HepG2 (cell line): ENCODE data around the gene PRH2. TPM values are rescaled to one million over a fixed set of nuclear protein-coding genes. Genes with fewer than 3 reads are reported as not detected.

ENCODE experiments used
- CBX2 ChIP-seq, 2 experiments: fragments of 200-600 bp in 1 of 2; sonication (generic); formaldehyde crosslinking in 1 of 2; IDR thresholded peaks; 2 replicates each; pipeline versions ENCODE4 v1.7.0 to v1.8.1; 2018 to 2022; ENCODE audit warnings: low read depth in 2 of 2, low read length in 1 of 2, mild to moderate bottlenecking in 1 of 2, missing genetic modification reagents in 1 of 2
- DNMT1 ChIP-seq: sonication (generic); formaldehyde crosslinking; IDR thresholded peaks from 2 replicates; pipeline ENCODE4 v1.5.1; 2020; ENCODE audit warnings: mild to moderate bottlenecking, missing genetic modification reagents
- FOSL1 ChIP-seq: sonication (generic); formaldehyde crosslinking; IDR thresholded peaks from 2 replicates; pipeline ENCODE4 v1.9.0; 2021; ENCODE audit warnings: missing genetic modification reagents, borderline replicate concordance
- ISX ChIP-seq: sonication (generic); formaldehyde crosslinking; conservative IDR thresholded peaks from 2 replicates; pipeline ENCODE4 v1.5.0; 2020; ENCODE audit warnings: missing genetic modification reagents
- KDM3A ChIP-seq: IDR thresholded peaks from 2 replicates; pipeline ENCODE4 v1.6.1; 2018; ENCODE audit warnings: low read depth, missing compliant biosample characterization
- KDM5B ChIP-seq: sonication (generic); formaldehyde crosslinking; IDR thresholded peaks from 2 replicates; pipeline ENCODE4 v1.4.0; 2020; ENCODE audit warnings: missing genetic modification reagents, mild to moderate bottlenecking, borderline replicate concordance
- MED1 ChIP-seq: sonication (generic); formaldehyde crosslinking; IDR thresholded peaks from 2 replicates; pipeline ENCODE4 v1.4.0; 2020; ENCODE audit warnings: missing genetic modification reagents
- MLX ChIP-seq: IDR thresholded peaks from 2 replicates; pipeline ENCODE4 v1.6.1; 2016
- NR2F2 ChIP-seq: IDR thresholded peaks from 2 replicates; pipeline ENCODE4 v1.6.1; 2012; ENCODE audit warnings: low read depth, inconsistent platforms, borderline replicate concordance
- NRL ChIP-seq: sonication (generic); formaldehyde crosslinking; IDR thresholded peaks from 2 replicates; pipeline ENCODE4 v1.5.0; 2020; ENCODE audit warnings: missing genetic modification reagents, mild to moderate bottlenecking, moderate library complexity, borderline replicate concordance
- POLR2A ChIP-seq, 2 experiments: IDR thresholded peaks; 2 replicates each; pipeline ENCODE4 v1.6.1; 2011; ENCODE audit warnings: low read depth in 2 of 2, low read length in 2 of 2, mild to moderate bottlenecking in 1 of 2, moderate library complexity in 1 of 2; ENCODE audit not compliant: insufficient read depth in 1 of 2
- RARG ChIP-seq: sonication (generic); formaldehyde crosslinking; IDR thresholded peaks from 2 replicates; pipeline ENCODE4 v1.4.0; 2020; ENCODE audit warnings: low read depth, mild to moderate bottlenecking, missing genetic modification reagents
- SOX13 ChIP-seq, 3 experiments: fragments of 450-650 bp in 1 of 3; sonication (generic) in 1 of 3; formaldehyde crosslinking in 1 of 3; IDR thresholded peaks in 2 of 3; conservative IDR thresholded peaks in 1 of 3; 2 replicates each; pipeline versions ENCODE4 v1.5.0 to v1.6.1; 2016 to 2020; ENCODE audit warnings: antibody characterized with exemption in 1 of 3, mild to moderate bottlenecking in 1 of 3, missing compliant biosample characterization in 1 of 3, missing genetic modification reagents in 1 of 3, moderate library complexity in 1 of 3
- SOX6 ChIP-seq, 2 experiments: fragments of 450-650 bp in 1 of 2; sonication (generic) in 1 of 2; formaldehyde crosslinking in 1 of 2; IDR thresholded peaks; 2 replicates each; pipeline versions ENCODE4 v1.4.0 to v1.6.1; 2017 to 2020; ENCODE audit warnings: antibody characterized with exemption in 1 of 2, mild to moderate bottlenecking in 1 of 2, missing genetic modification reagents in 1 of 2
- ZFP36 ChIP-seq: fragments of 150-350 bp; IDR thresholded peaks from 2 replicates; pipeline ENCODE4 v1.6.1; 2018; ENCODE audit warnings: borderline replicate concordance, low read length, low read depth; ENCODE audit not compliant: partially characterized antibody
- ZNF468 ChIP-seq: sonication (generic); formaldehyde crosslinking; IDR thresholded peaks from 2 replicates; pipeline ENCODE4 v1.8.0; 2022; ENCODE audit warnings: mild to moderate bottlenecking, moderate library complexity, missing genetic modification reagents
- polyA plus RNA-seq, 8 experiments: library from polyadenylated mRNA; depleted of rRNA in 3 of 8; stranded (reverse) in 7 of 8; unstranded in 1 of 8; fragments of >200 nt; fragmentation: Illumina TruSeq in 4 of 8; extraction: Trizol in 4 of 8; gene quantifications; 2 replicates each; pipeline versions ENCODE4 v1.2.1 to v1.2.3, GENCODE V29; 2011 to 2016; ENCODE audit warnings: low read depth in 4 of 8, missing spikeins in 1 of 8, mixed read lengths in 1 of 8; ENCODE audit not compliant: insufficient read depth in 1 of 8
- total RNA-seq, 5 experiments: library from RNA; depleted of rRNA; stranded (reverse); fragments of >200 nt; fragmentation: Illumina TruSeq; extraction: Trizol; gene quantifications; 2 replicates each; pipeline ENCODE4 v1.2.3, GENCODE V29; 2016; ENCODE audit warnings: low read depth in 1 of 5
- TF ChIP-seq, protein P1 (sequence below): sonication (generic); formaldehyde crosslinking; IDR thresholded peaks from 2 replicates; pipeline ENCODE4 v1.4.0; 2020; ENCODE audit warnings: missing genetic modification reagents, mild to moderate bottlenecking, borderline replicate concordance
- TF ChIP-seq, protein P2 (sequence below): sonication (generic); formaldehyde crosslinking; conservative IDR thresholded peaks from 2 replicates; pipeline ENCODE4 v1.4.0; 2020; ENCODE audit warnings: missing genetic modification reagents
- TF ChIP-seq, protein P3 (sequence below): sonication (generic); formaldehyde crosslinking; IDR thresholded peaks from 2 replicates; pipeline ENCODE4 v1.4.0; 2020; ENCODE audit warnings: mild to moderate bottlenecking, missing genetic modification reagents
- TF ChIP-seq, protein P4 (sequence below): sonication (generic); formaldehyde crosslinking; IDR thresholded peaks from 2 replicates; pipeline ENCODE4 v1.5.0; 2020; ENCODE audit warnings: mild to moderate bottlenecking, missing genetic modification reagents, moderate library complexity

PRH2 gene
- total and polyA plus RNA-seq, 2 of the 13 experiments (the other 11 are each of a cell fraction or from before 2014, with no cell fraction given): 0.24 to 0.48 TPM

DNA sequence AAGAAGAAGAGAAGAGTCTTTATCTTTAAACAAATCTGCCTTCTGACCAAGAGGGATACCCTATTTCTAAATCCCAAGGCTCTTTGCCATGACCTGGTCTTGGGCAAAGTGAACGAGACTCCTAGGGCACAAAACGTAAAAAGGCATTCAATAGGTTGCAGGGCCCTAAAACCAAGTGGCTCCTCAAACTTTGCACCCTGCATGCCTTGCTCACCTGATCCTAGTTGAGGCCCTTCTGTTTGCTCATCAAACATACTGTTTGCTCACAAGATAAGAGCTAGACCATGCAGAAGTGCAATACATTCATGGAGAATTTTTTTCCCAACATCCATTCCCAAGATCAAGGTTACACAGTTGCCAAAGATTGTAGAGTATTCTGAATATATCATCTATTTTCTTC lies 37.1 kb upstream of the PRH2 start (continued):
- TF ChIP-seq, protein P1, sequence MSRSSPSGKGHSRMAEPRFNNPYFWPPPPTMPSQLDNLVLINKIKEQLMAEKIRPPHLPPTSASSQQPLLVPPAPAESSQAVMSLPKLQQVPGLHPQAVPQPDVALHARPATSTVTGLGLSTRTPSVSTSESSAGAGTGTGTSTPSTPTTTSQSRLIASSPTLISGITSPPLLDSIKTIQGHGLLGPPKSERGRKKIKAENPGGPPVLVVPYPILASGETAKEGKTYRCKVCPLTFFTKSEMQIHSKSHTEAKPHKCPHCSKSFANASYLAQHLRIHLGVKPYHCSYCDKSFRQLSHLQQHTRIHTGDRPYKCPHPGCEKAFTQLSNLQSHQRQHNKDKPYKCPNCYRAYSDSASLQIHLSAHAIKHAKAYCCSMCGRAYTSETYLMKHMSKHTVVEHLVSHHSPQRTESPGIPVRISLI (CRISPR knock-in tag): peak; percentile 95
- TF ChIP-seq NR2F2: peak; percentile 88; the same call in 1 of the 2 replicates
- no peak for TF ChIP-seq SOX6 (IDR thresholded peaks at IDR 0.05)
- TF ChIP-seq SOX6 (CRISPR knock-in tag; IDR thresholded peaks at IDR 0.05): peak; percentile 94
- no peak for TF ChIP-seq NRL (CRISPR knock-in tag)
- TF ChIP-seq SOX13 (IDR thresholded peaks at IDR 0.05): peak; percentile 89
- TF ChIP-seq SOX13 (CRISPR knock-in tag; conservative IDR thresholded peaks at IDR 0.05 in 1 of 2, IDR thresholded peaks at IDR 0.05 in 1 of 2): peak in 1 of 2 experiments; percentile 97; a peak in 2 of 4 replicates
- no peak for TF ChIP-seq KDM5B
- TF ChIP-seq ZNF468 (CRISPR knock-in tag): no peak
- TF ChIP-seq ISX (CRISPR knock-in tag): no peak
- peak in 1 of 2 experiments; percentile 50; a peak in 1 of 4 replicates for TF ChIP-seq POLR2A (IDR thresholded peaks at IDR 0.05; ENCODE audit: insufficient read depth in 1 of 2, low read depth in 2 of 2, low read length in 2 of 2)
- TF ChIP-seq, protein P2, sequence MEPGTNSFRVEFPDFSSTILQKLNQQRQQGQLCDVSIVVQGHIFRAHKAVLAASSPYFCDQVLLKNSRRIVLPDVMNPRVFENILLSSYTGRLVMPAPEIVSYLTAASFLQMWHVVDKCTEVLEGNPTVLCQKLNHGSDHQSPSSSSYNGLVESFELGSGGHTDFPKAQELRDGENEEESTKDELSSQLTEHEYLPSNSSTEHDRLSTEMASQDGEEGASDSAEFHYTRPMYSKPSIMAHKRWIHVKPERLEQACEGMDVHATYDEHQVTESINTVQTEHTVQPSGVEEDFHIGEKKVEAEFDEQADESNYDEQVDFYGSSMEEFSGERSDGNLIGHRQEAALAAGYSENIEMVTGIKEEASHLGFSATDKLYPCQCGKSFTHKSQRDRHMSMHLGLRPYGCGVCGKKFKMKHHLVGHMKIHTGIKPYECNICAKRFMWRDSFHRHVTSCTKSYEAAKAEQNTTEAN (CRISPR knock-in tag): peak; percentile 78; the same call in 1 of the 2 replicates
- TF ChIP-seq, protein P3, sequence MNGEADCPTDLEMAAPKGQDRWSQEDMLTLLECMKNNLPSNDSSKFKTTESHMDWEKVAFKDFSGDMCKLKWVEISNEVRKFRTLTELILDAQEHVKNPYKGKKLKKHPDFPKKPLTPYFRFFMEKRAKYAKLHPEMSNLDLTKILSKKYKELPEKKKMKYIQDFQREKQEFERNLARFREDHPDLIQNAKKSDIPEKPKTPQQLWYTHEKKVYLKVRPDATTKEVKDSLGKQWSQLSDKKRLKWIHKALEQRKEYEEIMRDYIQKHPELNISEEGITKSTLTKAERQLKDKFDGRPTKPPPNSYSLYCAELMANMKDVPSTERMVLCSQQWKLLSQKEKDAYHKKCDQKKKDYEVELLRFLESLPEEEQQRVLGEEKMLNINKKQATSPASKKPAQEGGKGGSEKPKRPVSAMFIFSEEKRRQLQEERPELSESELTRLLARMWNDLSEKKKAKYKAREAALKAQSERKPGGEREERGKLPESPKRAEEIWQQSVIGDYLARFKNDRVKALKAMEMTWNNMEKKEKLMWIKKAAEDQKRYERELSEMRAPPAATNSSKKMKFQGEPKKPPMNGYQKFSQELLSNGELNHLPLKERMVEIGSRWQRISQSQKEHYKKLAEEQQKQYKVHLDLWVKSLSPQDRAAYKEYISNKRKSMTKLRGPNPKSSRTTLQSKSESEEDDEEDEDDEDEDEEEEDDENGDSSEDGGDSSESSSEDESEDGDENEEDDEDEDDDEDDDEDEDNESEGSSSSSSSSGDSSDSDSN: no peak
- peak; percentile 100 for TF ChIP-seq MLX
- no peak for TF ChIP-seq CBX2 (IDR thresholded peaks at IDR 0.05; ENCODE audit: low read depth, low read length)
- TF ChIP-seq CBX2 (CRISPR knock-in tag; IDR thresholded peaks at IDR 0.05; ENCODE audit: low read depth): no peak
- TF ChIP-seq ZFP36: no peak
- peak; percentile 83 for TF ChIP-seq KDM3A
- TF ChIP-seq DNMT1 (CRISPR knock-in tag): no peak
- TF ChIP-seq RARG (CRISPR knock-in tag): peak; percentile 90; the same call in 1 of the 2 replicates
- peak; percentile 96 for TF ChIP-seq MED1 (CRISPR knock-in tag)
- TF ChIP-seq, protein P4, sequence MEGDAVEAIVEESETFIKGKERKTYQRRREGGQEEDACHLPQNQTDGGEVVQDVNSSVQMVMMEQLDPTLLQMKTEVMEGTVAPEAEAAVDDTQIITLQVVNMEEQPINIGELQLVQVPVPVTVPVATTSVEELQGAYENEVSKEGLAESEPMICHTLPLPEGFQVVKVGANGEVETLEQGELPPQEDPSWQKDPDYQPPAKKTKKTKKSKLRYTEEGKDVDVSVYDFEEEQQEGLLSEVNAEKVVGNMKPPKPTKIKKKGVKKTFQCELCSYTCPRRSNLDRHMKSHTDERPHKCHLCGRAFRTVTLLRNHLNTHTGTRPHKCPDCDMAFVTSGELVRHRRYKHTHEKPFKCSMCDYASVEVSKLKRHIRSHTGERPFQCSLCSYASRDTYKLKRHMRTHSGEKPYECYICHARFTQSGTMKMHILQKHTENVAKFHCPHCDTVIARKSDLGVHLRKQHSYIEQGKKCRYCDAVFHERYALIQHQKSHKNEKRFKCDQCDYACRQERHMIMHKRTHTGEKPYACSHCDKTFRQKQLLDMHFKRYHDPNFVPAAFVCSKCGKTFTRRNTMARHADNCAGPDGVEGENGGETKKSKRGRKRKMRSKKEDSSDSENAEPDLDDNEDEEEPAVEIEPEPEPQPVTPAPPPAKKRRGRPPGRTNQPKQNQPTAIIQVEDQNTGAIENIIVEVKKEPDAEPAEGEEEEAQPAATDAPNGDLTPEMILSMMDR (CRISPR knock-in tag): no peak
- TF ChIP-seq FOSL1 (CRISPR knock-in tag): no peak
